Measurements from ENCODE around the gene RANBP2. TPM values are rescaled to one million over a fixed set of nuclear protein-coding genes. Genes with fewer than 3 reads are reported as not detected.
"Not testable (repeated sequence)": the region's sequence is repeated elsewhere in the genome, so short reads cannot be mapped to it uniquely, and the experiment has no call there.

The RANBP2 gene
- 74.9 and 77.0 TPM in 2 replicates for total RNA-seq

- intact Hi-C loops (cut with micrococcal nuclease), result loop anchor here (1.0 to 5.0 kb wide), 4 partner anchors 67 to 271 kb away; partner anchors contain the start of genes CCDC138 and GCC2
These were observed at the start of gene RANBP2 for GRCh38 chr2:108719149-108720044. Gene RANBP2 (plus strand): TSS chr2:108719482. CDS start chr2:108719607, 125 bp downstream.

GRCh38 chr2:108670282-108670681 lies 49.0 kb upstream of the RANBP2 start:
- H3K9me3 Mint-ChIP-seq; DNase-seq; H3K27ac Mint-ChIP-seq; H3K4me3 Mint-ChIP-seq; intact Hi-C loops (cut with micrococcal nuclease); H3K27me3 Mint-ChIP-seq; H3K4me1 Mint-ChIP-seq: not testable (repeated sequence)
- peaks cover 11% of the 10 kb centered on the region for H3K36me3 Mint-ChIP-seq (ENCODE audit: low read depth)

More at GRCh38 chr2:108719149-108720044, at the start of gene RANBP2:
- H3K9me3 Mint-ChIP-seq, result peaks cover 3% of the 10 kb centered on the region
- DNase-seq, result peak; percentile 98
- H3K4me1 Mint-ChIP-seq, result peaks cover 13% of the 10 kb centered on the region
- H3K27ac Mint-ChIP-seq, result peak within 1 kb of the TSS; percentile 99
- peak within 1 kb of the TSS; percentile 95 for H3K4me3 Mint-ChIP-seq
- H3K36me3 Mint-ChIP-seq (ENCODE audit: low read depth), result peaks cover 6% of the 10 kb centered on the region
- H3K27me3 Mint-ChIP-seq, result no peaks in the 10 kb centered on the region

- H3K27me3 Mint-ChIP-seq; intact Hi-C loops (cut with micrococcal nuclease); H3K27ac Mint-ChIP-seq; H3K9me3 Mint-ChIP-seq; H3K4me1 Mint-ChIP-seq; H3K4me3 Mint-ChIP-seq; DNase-seq: not testable (repeated sequence)
- peaks cover 12% of the 10 kb centered on the region for H3K36me3 Mint-ChIP-seq (ENCODE audit: low read depth)
These were observed 47.0 kb upstream of the RANBP2 start for GRCh38 chr2:108672200-108672805.

GRCh38 chr2:108676522-108676921 lies 42.8 kb upstream of the RANBP2 start:
- H3K27me3 Mint-ChIP-seq; H3K27ac Mint-ChIP-seq; H3K9me3 Mint-ChIP-seq; intact Hi-C loops (cut with micrococcal nuclease); H3K4me3 Mint-ChIP-seq; DNase-seq: not testable (repeated sequence)
- peaks cover 17% of the 10 kb centered on the region for H3K4me1 Mint-ChIP-seq
- peaks cover 27% of the 10 kb centered on the region for H3K36me3 Mint-ChIP-seq (ENCODE audit: low read depth)

- H3K27ac Mint-ChIP-seq; H3K27me3 Mint-ChIP-seq; H3K4me3 Mint-ChIP-seq; DNase-seq; H3K9me3 Mint-ChIP-seq; intact Hi-C loops (cut with micrococcal nuclease): not testable (repeated sequence)
- peaks cover 29% of the 10 kb centered on the region for H3K36me3 Mint-ChIP-seq (ENCODE audit: low read depth)
- H3K4me1 Mint-ChIP-seq, result peaks cover 17% of the 10 kb centered on the region
These were observed 42.0 kb upstream of the RANBP2 start for GRCh38 chr2:108677239-108677744.

- H3K27me3 Mint-ChIP-seq; H3K9me3 Mint-ChIP-seq; H3K4me3 Mint-ChIP-seq; intact Hi-C loops (cut with micrococcal nuclease); DNase-seq: not testable (repeated sequence)
- peaks cover 27% of the 10 kb centered on the region for H3K36me3 Mint-ChIP-seq (ENCODE audit: low read depth)
- peak overlapping the region; percentile 56 for H3K27ac Mint-ChIP-seq
- H3K4me1 Mint-ChIP-seq, result peaks cover 17% of the 10 kb centered on the region
These were observed 41.1 kb upstream of the RANBP2 start for GRCh38 chr2:108678198-108678651.

GRCh38 chr2:108680805-108681204 lies 38.5 kb upstream of the RANBP2 start:
- H3K27ac Mint-ChIP-seq; DNase-seq; intact Hi-C loops (cut with micrococcal nuclease); H3K9me3 Mint-ChIP-seq; H3K4me3 Mint-ChIP-seq; H3K27me3 Mint-ChIP-seq: not testable (repeated sequence)
- Mint-ChIP-seq H3K36me3 (ENCODE audit: low read depth) (peaks cover 27% of the 10 kb centered on the region), H3K4me1 (peaks cover 14% of the 10 kb centered on the region)

GRCh38 chr2:108688818-108689756 lies 30.2 kb upstream of the RANBP2 start:
- H3K4me1 Mint-ChIP-seq; H3K36me3 Mint-ChIP-seq (ENCODE audit: low read depth); H3K27me3 Mint-ChIP-seq; H3K9me3 Mint-ChIP-seq; DNase-seq; H3K27ac Mint-ChIP-seq; intact Hi-C loops (cut with micrococcal nuclease); H3K4me3 Mint-ChIP-seq: not testable (repeated sequence)

- H3K4me3 Mint-ChIP-seq; DNase-seq; intact Hi-C loops (cut with micrococcal nuclease); H3K27ac Mint-ChIP-seq; H3K27me3 Mint-ChIP-seq; H3K9me3 Mint-ChIP-seq; H3K4me1 Mint-ChIP-seq; H3K36me3 Mint-ChIP-seq (ENCODE audit: low read depth): not testable (repeated sequence)
These were observed 29.3 kb upstream of the RANBP2 start for GRCh38 chr2:108690001-108690400.

GRCh38 chr2:108691447-108691846 lies 27.8 kb upstream of the RANBP2 start:
- no peak for DNase-seq
- Mint-ChIP-seq H3K4me3 (no peak overlapping the region), H3K9me3 (no peaks in the 10 kb centered on the region), H3K27me3 (no peaks in the 10 kb centered on the region), H3K27ac (no peak overlapping the region), H3K36me3 (ENCODE audit: low read depth) (peaks cover 4% of the 10 kb centered on the region), H3K4me1 (no peaks in the 10 kb centered on the region)
- intact Hi-C loops (cut with micrococcal nuclease), result no loop called here

- no peak overlapping the region for H3K4me3 Mint-ChIP-seq
- no peak for DNase-seq
- H3K4me1 Mint-ChIP-seq, result peaks cover 2% of the 10 kb centered on the region
- H3K36me3 Mint-ChIP-seq (ENCODE audit: low read depth), result no peaks in the 10 kb centered on the region
- no peaks in the 10 kb centered on the region for H3K27me3 Mint-ChIP-seq
- intact Hi-C loops (cut with micrococcal nuclease), result no loop called here
- no peak overlapping the region for H3K27ac Mint-ChIP-seq
- H3K9me3 Mint-ChIP-seq, result no peaks in the 10 kb centered on the region
These were observed 18.1 kb upstream of the RANBP2 start for GRCh38 chr2:108701208-108701607.

- H3K9me3 Mint-ChIP-seq, result no peaks in the 10 kb centered on the region
- peaks cover 2% of the 10 kb centered on the region for H3K4me1 Mint-ChIP-seq
- H3K27ac Mint-ChIP-seq, result no peak overlapping the region
- H3K4me3 Mint-ChIP-seq, result no peak overlapping the region
- H3K36me3 Mint-ChIP-seq (ENCODE audit: low read depth), result no peaks in the 10 kb centered on the region
- intact Hi-C loops (cut with micrococcal nuclease), result no loop called here
- no peaks in the 10 kb centered on the region for H3K27me3 Mint-ChIP-seq
- no peak for DNase-seq
These were observed 17.5 kb upstream of the RANBP2 start for GRCh38 chr2:108701806-108702205.

GRCh38 chr2:108704871-108705270 lies 14.4 kb upstream of the RANBP2 start:
- intact Hi-C loops (cut with micrococcal nuclease), result no loop called here
- Mint-ChIP-seq H3K27me3 (peaks cover 2% of the 10 kb centered on the region), H3K27ac (no peak overlapping the region), H3K4me3 (no peak overlapping the region), H3K9me3 (peaks cover 5% of the 10 kb centered on the region), H3K36me3 (ENCODE audit: low read depth) (peaks cover 5% of the 10 kb centered on the region), H3K4me1 (peaks cover 2% of the 10 kb centered on the region)
- DNase-seq, result no peak

All from activated CD4-positive, alpha-beta T cell treated with anti-CD3 and anti-CD28 coated beads, Interleukin-2, amount 10 ng/mL, durations not matched to agents 24 days and 14 days (primary cell).